ENCODE measurements around the gene HSPA14. TPM values are rescaled to one million over a fixed set of nuclear protein-coding genes. Genes with fewer than 3 reads are reported as not detected.
"Not testable (repeated sequence)": the region's sequence is repeated elsewhere in the genome, so short reads cannot be mapped to it uniquely, and the experiment has no call there.

Gene HSPA14
- total RNA-seq, 1 donor: 15.5 TPM

DNA sequence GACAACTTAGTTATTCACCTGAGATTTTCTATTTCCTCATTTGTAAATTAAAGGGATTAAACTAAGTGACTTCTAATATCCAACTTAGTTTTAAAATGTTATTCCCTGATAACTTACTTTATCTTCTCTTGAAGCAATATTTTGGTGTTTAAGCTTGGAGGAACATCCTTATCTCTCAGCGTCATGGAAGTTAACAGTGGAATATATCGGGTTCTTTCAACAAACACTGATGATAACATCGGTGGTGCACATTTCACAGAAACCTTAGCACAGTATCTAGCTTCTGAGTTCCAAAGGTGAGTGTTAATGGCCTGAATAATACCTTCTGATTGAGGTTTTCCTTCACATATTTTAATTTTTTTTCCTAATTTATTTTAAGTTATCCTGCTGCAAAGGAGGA, 14.1 kb downstream of the HSPA14 start:
- peak; percentile 31 for DNase-seq (ENCODE audit: low read depth)

DNA sequence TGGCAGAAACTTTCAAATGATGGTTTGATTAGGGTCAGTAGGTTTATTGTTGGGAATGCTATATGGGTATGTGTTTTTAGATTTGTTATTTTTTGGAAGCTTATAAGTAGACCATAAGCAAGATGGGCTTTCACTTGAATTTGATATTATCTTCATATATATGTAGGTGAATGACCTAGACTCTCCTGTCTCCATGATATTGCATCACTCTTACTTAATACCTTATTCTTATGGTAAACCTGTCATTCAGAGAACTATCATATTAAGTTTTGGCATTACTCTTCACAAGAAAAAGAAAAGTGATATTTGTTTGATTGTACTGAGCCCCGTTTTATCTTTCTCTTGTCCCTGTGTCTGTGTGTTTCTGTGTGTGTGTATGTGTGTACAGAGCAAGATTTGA, 17.3 kb downstream of the HSPA14 start:
- TF ChIP-seq, protein P1, sequence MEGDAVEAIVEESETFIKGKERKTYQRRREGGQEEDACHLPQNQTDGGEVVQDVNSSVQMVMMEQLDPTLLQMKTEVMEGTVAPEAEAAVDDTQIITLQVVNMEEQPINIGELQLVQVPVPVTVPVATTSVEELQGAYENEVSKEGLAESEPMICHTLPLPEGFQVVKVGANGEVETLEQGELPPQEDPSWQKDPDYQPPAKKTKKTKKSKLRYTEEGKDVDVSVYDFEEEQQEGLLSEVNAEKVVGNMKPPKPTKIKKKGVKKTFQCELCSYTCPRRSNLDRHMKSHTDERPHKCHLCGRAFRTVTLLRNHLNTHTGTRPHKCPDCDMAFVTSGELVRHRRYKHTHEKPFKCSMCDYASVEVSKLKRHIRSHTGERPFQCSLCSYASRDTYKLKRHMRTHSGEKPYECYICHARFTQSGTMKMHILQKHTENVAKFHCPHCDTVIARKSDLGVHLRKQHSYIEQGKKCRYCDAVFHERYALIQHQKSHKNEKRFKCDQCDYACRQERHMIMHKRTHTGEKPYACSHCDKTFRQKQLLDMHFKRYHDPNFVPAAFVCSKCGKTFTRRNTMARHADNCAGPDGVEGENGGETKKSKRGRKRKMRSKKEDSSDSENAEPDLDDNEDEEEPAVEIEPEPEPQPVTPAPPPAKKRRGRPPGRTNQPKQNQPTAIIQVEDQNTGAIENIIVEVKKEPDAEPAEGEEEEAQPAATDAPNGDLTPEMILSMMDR (IDR thresholded peaks at IDR 0.05; ENCODE audit: insufficient read depth, low read depth, low read length): no peak
- DNase-seq (ENCODE audit: low read depth): no peak
- no peak overlapping the region for H3K4me3 ChIP-seq (ENCODE audit: low read depth, low read length)

More for the DNA sequence above, 14.1 kb downstream of the HSPA14 start:
- H3K4me3 ChIP-seq (ENCODE audit: low read depth, low read length): no peak overlapping the region
- TF ChIP-seq, protein P1 (IDR thresholded peaks at IDR 0.05; ENCODE audit: insufficient read depth, low read depth, low read length): no peak

DNA sequence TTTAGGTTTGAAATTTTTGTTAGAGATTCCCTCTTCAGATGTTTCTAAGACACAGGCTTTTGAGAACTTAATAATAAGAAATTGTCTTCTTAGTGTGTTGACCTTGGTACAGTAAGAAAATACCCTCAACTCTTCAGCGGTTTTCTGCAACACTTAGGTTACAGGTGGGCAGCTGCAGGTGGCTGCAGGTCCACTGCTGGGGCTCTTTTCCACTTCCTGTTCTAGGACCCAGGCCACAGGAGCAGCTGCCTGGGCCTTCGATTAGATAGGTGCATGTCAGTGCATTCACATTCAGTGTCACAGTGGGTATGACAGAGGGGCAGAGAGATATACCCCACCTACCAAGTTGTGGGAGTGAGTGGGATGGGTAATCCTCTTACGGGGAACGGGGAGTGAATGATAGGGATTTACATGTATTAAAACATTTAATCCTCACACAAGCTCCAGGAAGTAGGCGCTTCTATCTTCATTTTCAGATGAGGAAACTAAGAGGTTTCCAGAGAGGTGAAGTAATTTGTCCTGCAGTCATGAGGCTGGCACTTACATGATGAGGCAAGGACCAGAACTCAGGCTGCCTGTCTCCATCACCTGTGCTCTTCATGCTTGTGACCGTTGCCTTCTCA, 20.3 kb downstream of the HSPA14 start:
- no peak overlapping the region for H3K4me3 ChIP-seq (ENCODE audit: low read depth, low read length)
- TF ChIP-seq, protein P1 (IDR thresholded peaks at IDR 0.05; ENCODE audit: insufficient read depth, low read depth, low read length): no peak
- no peak for DNase-seq (ENCODE audit: low read depth)

DNA sequence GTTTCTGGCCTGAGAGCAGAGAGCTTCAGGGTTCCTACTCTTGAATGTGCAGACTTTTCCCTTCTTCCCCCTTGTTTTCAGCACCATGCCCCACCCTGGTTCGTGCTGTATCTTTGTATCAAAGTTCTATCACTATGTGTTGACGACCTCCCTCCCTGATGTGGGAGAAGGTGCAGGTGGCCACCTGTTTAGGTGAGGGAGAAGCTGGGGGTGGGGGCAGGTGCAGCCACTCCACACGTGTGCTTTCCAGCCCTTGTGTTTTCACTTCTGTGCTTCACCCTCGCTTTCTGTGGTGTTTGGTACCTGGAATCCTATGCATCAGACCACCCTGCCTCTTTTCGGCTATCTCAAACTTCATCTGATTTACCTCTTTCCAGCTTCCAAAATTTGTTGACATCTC, 20.9 kb downstream of the HSPA14 start:
- H3K4me3 ChIP-seq (ENCODE audit: low read depth, low read length): no peak overlapping the region
- no peak for DNase-seq (ENCODE audit: low read depth)
- TF ChIP-seq, protein P1 (IDR thresholded peaks at IDR 0.05; ENCODE audit: insufficient read depth, low read depth, low read length): no peak

DNA sequence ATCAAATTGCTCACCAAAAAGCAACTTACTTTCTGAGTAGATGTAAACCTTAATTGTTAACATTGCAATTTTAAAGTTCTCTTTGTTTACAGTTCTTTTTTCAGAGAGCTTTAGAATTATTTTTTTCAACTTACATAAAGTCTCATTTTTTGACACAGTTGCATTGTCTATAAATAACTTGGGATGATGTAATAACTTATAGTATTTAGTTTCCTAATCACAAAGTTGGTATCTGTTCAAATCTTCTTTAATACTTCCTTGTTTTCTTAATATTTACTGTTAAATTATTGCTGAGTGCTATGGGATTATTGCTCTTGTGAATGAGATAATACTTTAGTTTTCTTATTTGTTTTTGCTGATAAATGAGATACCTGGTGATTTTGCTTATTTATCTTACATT, 21.7 kb downstream of the HSPA14 start:
- peak; percentile 3 for DNase-seq (ENCODE audit: low read depth)
- TF ChIP-seq, protein P1 (IDR thresholded peaks at IDR 0.05; ENCODE audit: insufficient read depth, low read depth, low read length): no peak
- H3K4me3 ChIP-seq (ENCODE audit: low read depth, low read length): no peak overlapping the region

DNA sequence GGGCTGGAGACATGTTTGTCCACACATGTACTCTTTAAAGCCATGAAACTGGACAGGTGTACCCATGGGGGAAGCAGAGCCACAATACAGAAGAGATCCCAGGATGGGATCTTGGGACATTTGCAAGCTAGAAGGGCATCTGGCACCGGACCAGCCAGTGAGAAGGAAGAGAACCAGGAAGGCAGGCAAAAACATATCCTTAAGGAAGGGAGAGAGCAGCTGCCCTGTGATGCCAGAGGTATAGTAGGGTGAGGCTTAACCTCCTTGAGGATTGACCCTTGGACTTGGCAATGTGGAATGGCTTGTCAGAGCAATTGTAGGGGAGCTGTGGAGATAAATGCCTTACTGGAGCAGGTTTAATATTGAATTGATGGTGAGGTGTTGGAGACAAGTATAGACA, 22.7 kb downstream of the HSPA14 start:
- TF ChIP-seq, protein P1 (IDR thresholded peaks at IDR 0.05; ENCODE audit: insufficient read depth, low read depth, low read length): no peak
- H3K4me3 ChIP-seq (ENCODE audit: low read depth, low read length): no peak overlapping the region
- no peak for DNase-seq (ENCODE audit: low read depth)

DNA sequence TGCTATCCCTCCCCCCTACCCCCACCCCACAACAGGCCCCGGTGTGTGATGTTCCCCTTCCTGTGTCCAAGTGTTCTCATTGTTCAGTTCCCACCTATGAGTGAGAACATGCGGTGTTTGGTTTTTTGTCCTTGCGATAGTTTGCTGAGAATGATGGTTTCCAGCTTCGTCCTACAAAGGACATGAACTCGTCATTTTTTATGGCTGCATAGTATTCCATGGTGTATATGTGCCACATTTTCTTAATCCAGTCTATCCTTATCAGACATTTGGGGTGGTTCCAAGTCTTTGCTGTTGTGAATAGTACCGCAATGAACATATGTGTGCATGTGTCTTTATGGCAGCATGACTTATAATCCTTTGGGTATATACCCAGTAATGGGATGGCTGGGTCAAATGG, 26.4 kb downstream of the HSPA14 start:
- H3K4me3 ChIP-seq (ENCODE audit: low read depth, low read length); DNase-seq (ENCODE audit: low read depth): not testable (repeated sequence)

DNA sequence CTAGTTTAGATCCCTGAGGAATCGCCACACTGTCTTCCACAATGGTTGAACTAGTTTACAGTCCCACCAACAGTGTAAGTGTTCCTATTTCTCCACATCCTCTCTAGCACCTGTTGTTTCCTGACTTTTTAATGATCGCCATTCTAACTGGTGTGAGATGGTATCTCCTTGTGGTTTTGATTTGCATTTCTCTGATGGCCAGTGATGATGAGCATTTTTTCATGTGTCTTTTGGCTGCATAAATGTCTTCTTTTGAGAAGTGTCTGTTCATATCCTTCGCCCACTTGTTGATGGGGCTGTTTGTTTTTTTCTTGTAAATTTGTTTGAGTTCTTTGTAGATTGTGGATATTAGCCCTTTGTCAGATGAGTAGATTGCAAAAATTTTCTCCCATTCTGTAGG, 26.8 kb downstream of the HSPA14 start:
- not testable (repeated sequence) for H3K4me3 ChIP-seq (ENCODE audit: low read depth, low read length); DNase-seq (ENCODE audit: low read depth)

All from fibroblast of villous mesenchyme (primary cell).